Spinal cord (tissue), 10 donors: ENCODE measurements around the gene GUCA2A. TPM values are rescaled to one million over a fixed set of nuclear protein-coding genes. Genes with fewer than 3 reads are reported as not detected.
"Not testable (repeated sequence)": the region's sequence is repeated elsewhere in the genome, so short reads cannot be mapped to it uniquely, and the experiment has no call there.

Experiments used
- DNase-seq, 6 donors: peaks; one replicate each; pipeline versions ENCODE4 v3.0.0 to v3.0.0-alpha.2; 2013 to 2015; ENCODE audit warnings: low spot score in 6 of 6, low read depth in 4 of 6
- H3K27ac ChIP-seq: one replicate; pipeline ENCODE4 v1.5.1; 2013; ENCODE audit warnings: low read depth, low read length, control low read depth
- H3K27me3 ChIP-seq: one replicate; pipeline ENCODE4 v1.6.1; 2013; ENCODE audit warnings: low read length; ENCODE audit not compliant: control insufficient read depth, insufficient read depth
- H3K36me3 ChIP-seq: one replicate; pipeline ENCODE4 v1.6.1; 2013; ENCODE audit warnings: low read length; ENCODE audit not compliant: control insufficient read depth, insufficient read depth
- H3K4me1 ChIP-seq: one replicate; pipeline ENCODE4 v1.6.1; 2013; ENCODE audit warnings: low read length; ENCODE audit not compliant: control insufficient read depth, insufficient read depth
- H3K4me3 ChIP-seq: one replicate; pipeline ENCODE4 v1.5.1; 2013; ENCODE audit warnings: low read depth, low read length, control low read depth
- H3K9me3 ChIP-seq: one replicate; pipeline ENCODE4 v1.6.1; 2013; ENCODE audit warnings: low read length; ENCODE audit not compliant: control insufficient read depth, insufficient read depth
- WGBS: methylation state at CpG from one replicate; pipeline ENCODE4 v1.1.5; 2013; ENCODE audit warnings: missing lambda C conversion rate; ENCODE audit not compliant: insufficient coverage; 5-methylcytosine and 5-hydroxymethylcytosine counted together
- long read RNA-seq, 4 donors: transcript quantifications; one replicate each; lab custom pipeline, GENCODE V29; 2026
- polyA plus RNA-seq, 2 donors: library from polyadenylated mRNA; unstranded; fragments of 120-200 nt; gene quantifications; one replicate each; pipeline ENCODE4 v1.2.1, GENCODE V29; 2013; ENCODE audit not compliant: insufficient read length in 2 of 2
- total RNA-seq, 2 donors: library from RNA; depleted of rRNA in 1 of 2; stranded (reverse); fragments of 120-200 nt in 1 of 2; fragments of >200 nt in 1 of 2; gene quantifications; one replicate each; pipeline versions ENCODE4 v1.2.3 to v1.2.4, GENCODE V29; 2013 to 2014
- donor health status: healthy.

The GUCA2A gene, protein sequence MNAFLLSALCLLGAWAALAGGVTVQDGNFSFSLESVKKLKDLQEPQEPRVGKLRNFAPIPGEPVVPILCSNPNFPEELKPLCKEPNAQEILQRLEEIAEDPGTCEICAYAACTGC
- total RNA-seq (not detected), polyA plus RNA-seq (not detected)
- long read RNA-seq, donor 1 = 0 reads
- long read RNA-seq, donor 2 = 0 reads
- long read RNA-seq, donor 3 = 0 reads
- long read RNA-seq, donor 4 = 0 reads

DNA sequence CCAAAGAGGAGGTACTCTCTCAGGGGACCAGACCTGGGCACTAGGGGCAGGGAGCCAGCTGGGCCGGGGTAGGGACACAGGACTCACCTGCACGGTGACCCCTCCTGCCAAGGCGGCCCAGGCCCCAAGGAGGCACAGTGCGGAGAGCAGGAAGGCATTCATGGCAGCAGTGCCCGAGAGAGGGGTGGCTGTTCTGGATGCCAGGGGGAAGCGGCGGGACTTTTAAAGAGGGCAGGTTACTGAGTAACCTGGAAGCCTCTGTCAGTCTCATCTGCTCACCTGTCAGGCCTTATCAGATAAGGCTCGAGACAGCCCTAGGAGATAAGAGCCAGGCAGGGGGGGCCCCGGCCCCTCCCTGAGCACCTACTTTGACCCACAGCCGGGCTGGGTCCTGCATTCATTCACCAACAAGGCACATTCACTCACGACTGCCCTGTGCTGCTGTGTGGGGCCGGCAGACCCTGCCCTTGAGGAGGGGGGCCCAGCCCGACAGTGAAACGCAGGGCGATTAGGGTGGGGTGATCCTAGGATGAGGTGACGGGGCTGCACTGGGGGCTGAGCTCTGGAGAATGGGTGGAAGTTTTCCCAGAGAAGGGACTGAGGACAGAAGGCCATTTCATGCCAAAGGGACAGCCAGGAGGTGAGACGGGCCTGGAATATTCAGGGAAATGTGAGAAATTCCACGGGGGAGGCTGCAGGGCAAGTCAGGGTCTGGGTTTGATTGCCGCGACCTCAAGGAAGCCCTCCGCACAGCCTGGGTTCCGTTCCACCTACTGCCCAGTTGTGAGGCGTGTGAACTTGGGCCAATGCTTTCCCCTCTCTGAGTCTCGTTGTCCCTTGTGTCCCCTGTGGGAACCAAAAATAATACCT lies at the start of gene GUCA2A:
GUCA2A (minus strand) TSS at position 195 of the 870 bp plus-strand sequence; CDS start at position 162, 33 bp downstream.
- WGBS = 85% methylated on average over 22 of the region's 24 CpGs
- Histone ChIP-seq H3K36me3 (no peaks in the 10 kb centered on the region), H3K9me3 (peaks cover 2% of the 10 kb centered on the region), H3K27ac (no peak within 1 kb of the TSS), H3K4me3 (no peak within 1 kb of the TSS), H3K27me3 (peaks cover 2% of the 10 kb centered on the region), H3K4me1 (peaks cover 6% of the 10 kb centered on the region)
- DNase-seq = no peak

DNA sequence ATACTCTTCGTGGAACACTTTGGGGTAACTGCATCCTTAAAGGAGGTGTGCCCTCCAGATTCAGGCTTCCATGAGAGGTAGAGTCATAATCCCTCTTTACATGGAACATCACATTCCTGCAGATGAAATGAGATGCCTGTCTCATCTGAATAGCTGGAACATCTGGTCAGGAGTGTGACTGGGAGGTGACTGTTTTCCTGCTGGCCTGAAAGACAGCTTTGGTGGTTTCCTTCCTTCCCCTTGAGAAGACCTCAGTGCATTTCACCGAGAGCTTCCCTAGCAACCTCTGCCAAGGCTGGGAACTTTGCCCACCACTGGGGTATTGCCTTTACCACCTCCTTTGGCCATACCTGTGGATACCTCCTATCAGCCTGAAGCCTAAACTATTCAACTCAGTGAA lies 46.7 kb upstream of the GUCA2A start:
- no peaks in the 10 kb centered on the region for H3K4me1 ChIP-seq
- H3K4me3 ChIP-seq = no peak overlapping the region

DNA sequence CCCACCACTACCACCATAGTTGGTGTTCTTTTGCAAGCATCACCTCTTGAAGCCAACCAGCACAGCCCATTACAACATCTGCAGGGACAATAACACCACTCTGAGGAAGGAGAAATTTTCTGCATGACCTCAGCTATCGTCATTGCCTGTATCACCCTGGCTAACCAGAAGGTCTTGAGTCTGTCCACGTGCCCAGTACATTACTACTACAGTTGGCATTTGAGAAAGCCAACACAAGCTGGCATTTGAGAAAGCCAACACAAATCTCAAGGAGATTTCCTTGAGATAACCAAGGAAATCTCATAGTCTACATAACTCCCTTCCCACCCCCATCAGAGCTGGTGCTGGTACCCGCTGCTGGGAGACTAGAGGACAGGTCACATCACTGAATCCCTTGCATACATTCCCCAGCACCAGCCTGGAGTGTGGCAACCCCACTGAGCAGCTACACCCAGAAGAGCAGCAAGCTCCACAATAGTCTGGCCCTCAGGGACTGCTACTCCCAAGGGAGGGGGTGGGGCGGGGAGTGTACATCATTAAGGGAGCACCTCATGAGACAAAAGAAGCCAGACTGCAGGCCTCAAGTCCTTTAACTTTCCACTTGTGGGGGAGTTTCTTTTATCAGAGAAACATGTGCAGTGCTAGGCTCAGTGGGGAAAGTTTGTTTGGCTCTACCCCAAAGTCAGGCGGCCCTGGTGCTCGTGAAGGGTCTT lies 46.0 kb upstream of the GUCA2A start:
- DNase-seq = no peak
- WGBS = 100% methylated on average over 6 of the region's 6 CpGs
- Histone ChIP-seq H3K4me1 (no peaks in the 10 kb centered on the region), H3K9me3 (peaks cover 2% of the 10 kb centered on the region), H3K36me3 (no peaks in the 10 kb centered on the region), H3K27me3 (no peaks in the 10 kb centered on the region), H3K27ac (no peak overlapping the region), H3K4me3 (no peak overlapping the region)

More for the DNA sequence above, 46.7 kb upstream of the GUCA2A start:
- Histone ChIP-seq H3K27me3 (no peaks in the 10 kb centered on the region), H3K36me3 (no peaks in the 10 kb centered on the region), H3K9me3 (peaks cover 2% of the 10 kb centered on the region), H3K27ac (no peak overlapping the region)
- DNase-seq = no peak
- 60% methylated on average over 1 of the region's 2 CpGs for WGBS

DNA sequence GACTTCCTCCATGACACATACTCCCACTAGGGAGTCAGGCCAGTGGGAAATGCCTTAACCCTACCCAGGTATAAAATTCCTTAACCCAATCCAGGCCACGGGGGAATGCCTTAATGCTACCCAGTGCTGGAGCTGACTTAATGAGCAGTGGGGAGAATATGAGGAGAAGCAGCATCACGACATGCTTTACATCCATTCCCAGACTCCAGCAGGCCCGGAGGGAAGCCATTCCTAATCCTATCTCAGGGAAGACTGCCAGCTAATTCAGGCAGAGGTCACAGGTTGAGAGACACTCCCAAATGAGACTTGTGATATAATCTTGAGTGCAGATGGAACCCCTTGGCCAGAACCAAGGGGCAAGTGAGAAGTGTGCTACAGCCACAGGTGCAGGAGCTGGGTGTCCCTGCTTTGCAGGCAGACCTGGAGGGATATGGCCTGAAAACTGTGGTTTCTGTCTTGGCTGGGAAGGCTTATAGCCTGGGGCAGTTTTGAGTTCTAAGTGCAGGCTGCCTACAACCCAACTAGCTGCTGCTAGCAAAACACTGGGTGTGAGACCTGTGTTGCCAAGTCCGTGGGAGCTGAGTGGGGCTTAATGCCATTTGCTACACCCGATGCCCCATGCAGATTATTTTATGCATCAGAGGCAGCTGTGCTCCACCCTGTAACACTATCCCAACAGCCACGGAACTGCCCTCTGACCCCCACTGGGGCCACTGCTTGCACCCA lies 45.1 kb upstream of the GUCA2A start:
- Histone ChIP-seq H3K27ac (no peak overlapping the region), H3K27me3 (no peaks in the 10 kb centered on the region), H3K4me3 (no peak overlapping the region), H3K9me3 (no peaks in the 10 kb centered on the region), H3K36me3 (no peaks in the 10 kb centered on the region), H3K4me1 (no peaks in the 10 kb centered on the region)
- no peak for DNase-seq
- WGBS = 83% methylated on average over 2 of the region's 6 CpGs

DNA sequence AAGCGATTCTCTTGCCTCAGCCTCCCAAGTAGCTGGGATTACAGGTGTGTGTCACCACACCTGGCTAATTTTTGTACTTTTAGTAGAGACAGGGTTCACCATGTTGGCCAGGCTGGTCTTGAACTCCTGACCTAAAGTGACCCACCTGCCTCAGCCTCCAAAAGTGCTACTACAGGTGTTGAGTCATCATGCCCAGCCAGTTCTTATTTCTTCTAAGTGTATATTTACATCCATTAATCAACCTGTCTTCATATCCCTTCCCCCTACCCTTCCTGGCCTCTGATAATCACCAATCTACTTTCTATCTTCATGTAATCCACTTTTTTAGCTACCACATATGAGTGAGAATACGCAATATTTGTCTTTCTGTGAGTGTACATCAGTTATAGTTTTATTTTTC lies 42.4 kb upstream of the GUCA2A start:
- WGBS = no CpG with 5 or more reads among the region's 2 CpGs
- not testable (repeated sequence) for H3K27ac ChIP-seq, H3K27me3 ChIP-seq, H3K36me3 ChIP-seq, H3K9me3 ChIP-seq, DNase-seq, H3K4me1 ChIP-seq, H3K4me3 ChIP-seq

DNA sequence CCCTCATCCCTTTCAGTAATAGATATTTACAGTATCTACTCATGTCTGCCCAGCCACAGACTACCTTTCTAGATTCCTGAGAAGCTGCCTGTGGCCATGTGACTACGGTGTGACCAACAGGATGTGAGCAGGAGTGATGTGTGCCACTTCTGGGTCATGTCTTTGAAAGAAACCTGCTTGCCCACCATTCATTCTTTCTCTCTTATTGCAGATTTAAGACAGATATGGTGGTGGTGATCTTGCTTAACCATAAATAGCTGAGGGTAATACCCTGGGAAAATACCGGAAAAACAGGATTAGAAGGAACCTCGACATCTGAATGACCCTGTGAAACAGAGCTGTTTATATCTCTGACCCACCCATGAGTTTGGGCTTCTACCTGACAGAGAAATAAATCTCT lies 41.6 kb upstream of the GUCA2A start:
- WGBS = 100% methylated on average over 1 of the region's 3 CpGs
- no peaks in the 10 kb centered on the region for H3K4me1 ChIP-seq
- peaks cover 3% of the 10 kb centered on the region for H3K9me3 ChIP-seq
- no peaks in the 10 kb centered on the region for H3K27me3 ChIP-seq
- no peak overlapping the region for H3K27ac ChIP-seq
- H3K36me3 ChIP-seq = no peaks in the 10 kb centered on the region
- H3K4me3 ChIP-seq = no peak overlapping the region
- no peak for DNase-seq

DNA sequence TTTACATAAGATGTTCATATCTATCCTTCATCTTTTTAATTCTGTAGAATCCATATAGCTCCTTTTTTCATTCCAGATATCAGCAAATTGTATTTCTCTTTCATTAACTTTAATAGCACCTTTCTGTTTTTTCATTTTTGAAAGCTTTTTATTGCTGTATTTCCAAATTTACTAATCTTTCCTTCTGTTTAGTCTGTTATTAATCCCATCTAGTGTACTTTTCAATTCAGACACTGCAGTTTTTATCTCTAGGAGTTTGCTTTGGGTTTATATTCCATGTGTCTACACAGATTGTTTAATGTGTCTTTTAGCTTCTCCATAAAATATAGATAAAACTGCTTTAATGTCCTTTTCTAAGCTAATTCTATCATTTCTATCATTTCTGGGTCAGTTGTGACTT lies 37.4 kb upstream of the GUCA2A start:
- Histone ChIP-seq H3K36me3 (peaks cover 2% of the 10 kb centered on the region), H3K27ac (no peak overlapping the region), H3K4me1 (no peaks in the 10 kb centered on the region), H3K27me3 (no peaks in the 10 kb centered on the region), H3K9me3 (peaks cover 3% of the 10 kb centered on the region), H3K4me3 (no peak overlapping the region)
- no peak for DNase-seq

DNA sequence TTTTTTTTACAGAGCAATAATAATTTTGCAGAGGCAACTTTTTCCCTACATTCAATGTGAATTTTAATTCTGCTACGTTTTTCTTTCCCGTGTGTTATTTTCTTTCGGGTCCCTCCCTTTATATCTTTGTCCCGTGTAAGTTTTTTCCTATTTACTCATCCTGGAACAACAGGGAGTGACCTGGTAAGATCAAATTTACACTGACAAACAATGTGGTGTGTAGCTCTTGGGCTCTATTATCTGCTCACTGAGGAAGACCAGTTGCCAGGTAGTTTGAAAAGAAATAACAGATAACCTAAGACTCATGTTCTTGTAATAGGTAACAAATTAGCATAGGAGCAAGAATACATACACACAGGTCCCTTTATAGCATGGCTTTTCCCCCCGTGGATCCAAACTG lies 33.7 kb upstream of the GUCA2A start:
- Histone ChIP-seq H3K4me3 (no peak overlapping the region), H3K27ac (no peak overlapping the region), H3K36me3 (peaks cover 7% of the 10 kb centered on the region), H3K27me3 (no peaks in the 10 kb centered on the region), H3K9me3 (peaks cover 3% of the 10 kb centered on the region), H3K4me1 (no peaks in the 10 kb centered on the region)
- 83% methylated on average over 1 of the region's 5 CpGs for WGBS
- no peak for DNase-seq

DNA sequence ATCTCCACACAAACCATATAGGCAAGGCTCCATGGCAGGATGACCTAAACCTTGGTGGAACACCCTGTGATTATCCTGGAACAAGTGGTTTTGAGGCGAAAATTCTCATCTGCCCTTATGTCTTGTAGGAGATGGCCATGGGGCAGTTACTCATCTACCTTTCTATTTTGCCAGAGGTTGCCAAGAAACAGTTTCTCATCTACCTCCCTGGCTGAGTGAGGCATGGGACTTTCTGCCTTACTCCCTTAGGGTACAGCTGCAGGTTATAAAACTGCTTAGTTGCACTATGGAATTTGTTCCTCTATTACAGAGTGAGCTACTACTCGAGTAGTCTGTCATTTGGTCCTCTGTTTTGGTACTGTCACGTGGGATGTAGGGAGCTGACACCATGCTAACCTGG lies 31.3 kb upstream of the GUCA2A start:
- 80% methylated on average over 1 of the region's 3 CpGs for WGBS
- Histone ChIP-seq H3K9me3 (no peaks in the 10 kb centered on the region), H3K4me1 (no peaks in the 10 kb centered on the region), H3K4me3 (no peak overlapping the region), H3K36me3 (peaks cover 12% of the 10 kb centered on the region), H3K27ac (no peak overlapping the region), H3K27me3 (no peaks in the 10 kb centered on the region)
- DNase-seq = no peak
